Activated CD4-positive, CD25-positive, alpha-beta regulatory T cell treated with anti-CD3 and anti-CD28 coated beads, Interleukin-2, amount 50 U/mL, for 16 hours (primary cell): ENCODE data around the gene CDAN1.
"Not testable (repeated sequence)": the region's sequence is repeated elsewhere in the genome, so short reads cannot be mapped to it uniquely, and the experiment has no call there.

Experiments used
- DNase-seq: peaks from one replicate; pipeline ENCODE4 v3.0.0-alpha.2; 2020; ENCODE audit warnings: low read depth, low spot score

The CDAN1 gene

GRCh38 chr15:42711746-42712145 is 25.2 kb downstream of the CDAN1 start:
- DNase-seq, result no peak

- DNase-seq, result no peak
Measured at GRCh38 chr15:42710662-42711061, 26.3 kb downstream of the CDAN1 start.

- DNase-seq, result no peak
Measured at GRCh38 chr15:42707873-42708544, 28.9 kb downstream of the CDAN1 start.

GRCh38 chr15:42707068-42707467 is 29.9 kb downstream of the CDAN1 start:
- no peak for DNase-seq

- no peak for DNase-seq
Measured at GRCh38 chr15:42705336-42705735, 31.6 kb downstream of the CDAN1 start.

- peak; percentile 27 for DNase-seq
Measured at GRCh38 chr15:42704492-42704926, 32.4 kb downstream of the CDAN1 start.

DNA sequence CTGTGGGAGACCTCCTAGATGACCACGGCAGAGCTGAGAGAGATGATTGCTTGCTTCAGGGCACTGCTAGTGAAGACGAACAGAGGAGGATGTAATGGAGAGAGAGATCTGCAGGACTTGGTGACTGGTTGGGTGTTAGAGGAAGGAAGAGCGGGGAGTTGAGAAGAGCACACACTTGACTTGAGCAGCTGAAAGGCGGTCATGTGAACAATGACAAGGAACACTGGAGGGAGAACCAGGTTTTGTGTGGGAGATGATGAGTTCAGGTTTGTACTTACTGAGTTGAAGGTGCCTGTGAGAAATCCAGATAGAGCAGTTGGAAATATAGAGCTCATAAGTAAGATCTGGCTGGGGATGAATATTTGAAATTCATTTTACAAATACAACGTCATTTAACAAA is 40.3 kb downstream of the CDAN1 start:
- no peak for DNase-seq

DNA sequence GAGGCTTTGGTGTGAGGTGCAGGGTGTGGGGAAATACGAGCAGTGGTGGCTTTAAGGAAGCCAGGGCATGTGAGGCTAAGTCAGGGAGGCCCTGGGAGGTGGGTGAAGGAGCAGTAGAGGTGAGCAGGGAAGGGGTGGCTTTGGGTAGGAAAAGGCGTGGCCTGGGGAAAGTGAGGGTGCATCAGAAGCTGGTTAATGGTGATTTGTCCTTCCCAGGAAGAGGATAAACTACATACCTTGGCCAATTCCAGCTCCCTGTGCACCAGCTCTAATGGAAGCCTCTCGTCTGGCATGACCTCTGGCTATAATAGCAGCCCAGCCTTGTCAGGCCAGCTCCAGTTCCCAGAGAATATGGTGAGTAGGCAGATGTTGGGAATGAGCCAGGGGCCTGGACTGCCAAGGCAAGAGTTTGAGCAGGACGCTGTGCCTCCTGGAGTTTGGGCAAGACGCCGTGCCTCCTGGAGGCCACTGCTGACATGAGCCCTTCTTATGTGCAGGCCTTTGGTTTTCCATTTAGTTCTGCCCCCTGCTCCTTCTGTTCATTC is 41.3 kb downstream of the CDAN1 start:
- no peak for DNase-seq

DNA sequence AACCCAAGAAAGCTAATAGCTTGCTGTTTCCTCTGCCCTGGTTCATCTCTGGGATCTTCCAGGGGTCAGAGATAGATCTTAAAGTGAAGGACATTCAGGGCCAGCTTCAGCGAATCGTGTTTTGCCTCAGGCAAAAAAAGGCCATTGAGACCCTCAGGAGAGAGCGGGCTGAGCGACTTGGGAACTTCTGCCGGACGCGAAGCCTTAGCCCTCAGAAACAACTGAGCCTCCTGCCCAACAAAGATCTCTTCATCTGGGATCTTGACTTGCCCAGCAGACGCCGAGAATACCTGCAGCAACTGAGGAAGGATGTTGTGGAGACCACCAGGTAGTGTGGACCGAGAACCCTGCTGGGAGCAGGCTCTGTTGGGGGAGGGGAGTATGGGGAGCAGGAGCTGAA is 42.5 kb downstream of the CDAN1 start:
- DNase-seq, result no peak

- DNase-seq, result no peak
Measured at GRCh38 chr15:42693942-42694341, 43.0 kb downstream of the CDAN1 start.

DNA sequence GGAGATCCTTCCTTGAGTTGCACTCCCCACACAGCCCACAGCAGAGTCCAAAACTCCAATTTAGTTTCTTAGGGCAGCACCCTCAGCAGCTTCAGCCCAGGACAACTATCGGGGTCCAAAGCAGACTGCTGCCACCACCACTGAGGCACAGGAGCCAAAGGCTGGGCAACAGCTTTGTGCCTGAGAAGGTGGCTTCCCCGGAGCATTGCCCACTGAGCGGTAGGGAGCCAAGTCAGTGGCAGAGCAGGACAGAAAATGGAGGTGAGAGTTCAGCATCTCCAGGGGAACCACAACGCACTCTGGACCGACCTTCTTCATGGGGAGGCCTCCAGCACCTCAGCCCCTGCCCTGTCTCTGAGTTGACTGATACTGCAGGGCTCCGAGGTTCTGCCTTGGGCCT is 43.4 kb downstream of the CDAN1 start:
- no peak for DNase-seq

GRCh38 chr15:42692997-42693396 is 43.9 kb downstream of the CDAN1 start:
- no peak for DNase-seq

DNA sequence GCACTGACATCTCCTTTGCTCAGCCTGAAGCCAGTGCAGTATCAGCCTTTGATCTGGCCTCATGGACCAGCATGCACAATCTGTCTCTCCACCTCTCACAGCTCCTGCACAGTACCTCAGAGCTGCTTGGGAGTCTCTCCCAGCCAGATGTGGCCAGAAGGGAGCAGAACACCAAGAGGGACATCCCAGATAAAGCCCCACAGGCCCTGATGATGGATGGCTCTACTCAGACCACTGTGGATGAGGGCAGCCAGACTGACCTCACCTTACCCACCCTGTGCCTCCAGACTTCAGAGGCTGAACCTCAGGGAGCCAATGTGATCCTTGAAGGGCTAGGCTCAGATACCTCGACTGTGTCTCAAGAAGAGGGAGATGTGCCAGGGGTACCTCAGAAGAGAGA is 44.4 kb downstream of the CDAN1 start:
- no peak for DNase-seq

GRCh38 chr15:42691770-42692169 is 45.2 kb downstream of the CDAN1 start:
- no peak for DNase-seq

DNA sequence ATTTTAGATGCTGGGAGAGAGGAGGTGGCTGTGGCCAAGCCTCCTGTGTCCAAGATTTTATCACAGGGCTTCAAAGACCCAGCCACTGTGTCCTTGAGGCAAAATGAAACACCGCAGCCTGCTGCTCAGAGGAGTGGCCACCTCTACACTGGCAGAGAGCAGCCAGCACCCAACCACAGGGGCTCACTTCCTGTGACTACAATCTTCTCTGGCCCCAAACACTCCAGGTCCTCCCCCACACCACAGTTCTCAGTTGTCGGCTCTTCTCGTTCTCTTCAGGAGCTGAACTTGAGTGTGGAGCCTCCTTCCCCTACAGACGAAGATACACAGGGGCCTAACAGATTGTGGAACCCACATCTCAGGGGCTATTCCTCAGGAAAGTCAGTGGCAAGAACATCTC is 45.6 kb downstream of the CDAN1 start:
- no peak for DNase-seq

DNA sequence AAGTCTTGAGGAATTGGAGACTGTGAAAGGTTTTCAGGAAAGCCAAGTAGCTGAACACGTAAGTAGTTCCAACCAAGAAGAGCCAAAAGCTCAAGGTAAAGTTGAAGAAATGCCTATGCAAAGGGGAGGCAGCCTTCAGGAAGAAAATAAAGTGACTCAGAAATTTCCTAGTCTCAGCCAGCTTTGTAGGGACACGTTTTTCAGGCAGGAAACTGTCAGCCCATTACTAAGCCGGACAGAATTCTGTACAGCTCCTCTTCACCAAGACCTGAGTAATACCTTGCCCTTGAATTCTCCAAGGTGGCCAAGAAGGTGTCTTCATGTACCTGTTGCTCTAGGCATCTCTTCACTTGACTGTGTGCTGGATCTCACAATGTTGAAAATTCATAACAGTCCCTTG is 48.6 kb downstream of the CDAN1 start:
- DNase-seq, result no peak

- DNase-seq, result no peak
Measured at GRCh38 chr15:42687740-42688139, 49.2 kb downstream of the CDAN1 start.

DNA sequence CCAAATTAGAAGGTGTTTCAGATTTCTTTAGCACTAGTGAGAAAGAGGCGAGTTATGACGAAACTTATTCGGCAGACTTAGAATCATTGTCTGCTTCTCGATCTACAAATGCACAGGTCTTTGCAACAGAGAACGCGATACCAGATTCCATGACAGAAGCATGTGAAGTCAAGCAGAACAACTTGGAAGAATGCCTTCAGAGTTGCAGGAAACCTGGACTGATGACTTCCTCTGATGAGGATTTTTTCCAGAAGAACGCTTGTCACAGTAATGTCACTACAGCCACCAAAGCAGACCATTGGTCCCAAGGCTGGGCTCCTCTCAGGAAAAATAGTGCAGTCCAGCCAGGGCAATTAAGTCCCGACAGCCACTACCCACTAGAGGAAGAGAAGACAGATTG is 50.6 kb downstream of the CDAN1 start:
- no peak for DNase-seq

DNA sequence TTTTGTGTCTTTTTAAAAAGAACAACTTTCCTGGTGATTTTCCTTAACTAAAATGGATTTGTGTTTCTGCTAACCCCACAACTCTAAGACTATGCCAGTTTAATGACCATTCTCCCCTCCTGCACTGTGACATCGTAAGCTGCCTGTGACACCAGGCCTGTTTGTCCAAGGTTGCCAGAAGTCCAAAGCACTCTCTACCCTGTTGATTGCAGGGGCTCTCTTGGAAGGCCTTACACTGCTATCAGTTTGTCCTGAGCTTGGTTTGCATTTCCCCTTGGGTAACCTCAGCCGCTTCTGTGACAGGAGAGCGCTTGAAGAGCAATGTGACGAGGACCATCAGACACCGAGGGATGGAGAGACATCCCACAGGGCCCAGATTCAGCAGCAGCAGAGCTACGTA is 55.8 kb downstream of the CDAN1 start:
- DNase-seq, result no peak

DNA sequence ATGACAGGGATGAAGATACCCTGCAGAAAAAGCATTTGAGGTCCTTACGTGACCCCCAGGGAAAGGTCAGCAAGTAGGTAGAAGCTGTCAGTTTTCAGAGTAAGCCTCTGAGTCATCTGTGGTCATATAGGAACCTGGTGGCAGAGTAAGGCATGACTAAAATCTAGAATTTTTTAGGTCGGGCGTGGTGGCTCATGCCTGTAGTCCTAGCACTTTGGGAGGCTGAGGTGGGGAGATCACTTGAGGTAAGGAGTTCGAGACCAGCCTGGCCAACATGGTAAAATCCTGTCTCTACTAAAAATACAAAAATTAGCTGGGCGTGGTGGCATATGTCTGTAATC is 56.8 kb downstream of the CDAN1 start:
- not testable (repeated sequence) for DNase-seq

DNA sequence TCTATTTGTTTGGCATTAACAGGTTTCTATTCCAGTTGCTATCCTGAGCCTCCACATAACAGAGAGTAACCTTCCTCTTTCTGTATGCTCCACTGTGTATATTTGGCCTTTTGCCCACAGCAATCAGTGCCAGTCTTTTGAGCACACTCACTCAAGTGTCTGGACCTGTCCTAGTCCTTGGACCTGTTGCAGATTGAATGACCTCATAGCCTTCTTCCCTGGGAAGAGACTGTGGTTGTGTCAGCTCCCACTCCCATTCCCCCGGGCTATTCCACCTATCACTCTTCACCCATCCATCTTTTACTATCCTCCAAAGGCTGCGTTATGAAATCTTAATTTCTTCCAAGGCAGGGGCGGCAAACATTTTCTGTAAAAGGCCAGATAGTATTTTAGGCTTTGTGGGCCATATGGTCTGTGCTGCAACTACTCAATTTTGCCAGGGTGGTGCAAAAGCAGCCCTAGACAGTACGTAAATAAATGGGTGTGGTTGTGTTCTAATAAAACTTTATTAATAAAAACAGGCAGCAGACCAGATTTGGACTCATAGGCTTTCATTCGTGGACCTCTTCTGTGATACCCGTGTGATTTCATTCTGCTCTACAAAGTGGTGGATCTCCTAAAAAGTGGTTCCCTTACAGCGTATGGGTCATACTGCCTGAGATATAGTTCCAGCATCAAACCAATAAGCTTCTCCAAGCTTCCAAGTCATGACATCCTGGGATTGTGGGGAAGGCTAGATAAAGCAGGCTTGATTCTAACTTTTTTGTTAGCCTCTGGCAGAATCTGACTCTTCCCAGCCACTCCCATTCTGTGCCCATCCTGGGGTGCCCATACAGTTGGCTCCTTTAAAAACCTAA is 57.4 kb downstream of the CDAN1 start:
- DNase-seq, result no peak

- no peak for DNase-seq
Measured at GRCh38 chr15:42675021-42675420, 61.9 kb downstream of the CDAN1 start.

DNA sequence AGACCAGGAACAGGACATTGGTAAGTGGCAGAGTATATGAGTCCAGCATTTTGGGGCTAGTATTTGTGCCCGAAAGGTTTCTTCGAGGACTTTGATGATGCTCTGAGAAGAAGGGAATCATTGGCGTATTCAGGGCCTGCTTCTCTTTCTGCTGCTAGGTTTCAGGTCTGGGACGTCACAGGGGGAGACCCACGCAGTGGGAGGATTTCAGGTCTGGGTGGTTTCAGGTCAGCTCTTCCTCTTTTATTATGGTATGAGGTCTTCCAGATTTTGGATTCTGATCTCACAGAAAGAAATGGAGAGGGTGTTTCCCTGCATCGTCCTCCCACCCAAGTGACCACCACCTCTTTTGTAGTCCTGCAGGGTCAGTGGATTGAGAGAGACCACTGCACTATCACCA is 62.5 kb downstream of the CDAN1 start:
- DNase-seq, result no peak
